Ovary (tissue), 3 donors: ENCODE results near the gene WDR59.

ENCODE experiments used
- CTCF ChIP-seq, 3 donors: fragments of 450-650 bp in 2 of 3; fragments of 200-600 bp in 1 of 3; IDR thresholded peaks; one replicate each; pipeline versions ENCODE4 v1.5.1 to v1.8.0; 2016 to 2022; ENCODE audit warnings: antibody characterized with exemption in 3 of 3, mild to moderate bottlenecking in 1 of 3
- EP300 ChIP-seq: sonication (generic); formaldehyde crosslinking; IDR thresholded peaks from one replicate; pipeline ENCODE4 v1.6.1; 2017; ENCODE audit warnings: antibody characterized with exemption
- donor health status: DM: no; HTN: no; CAD: no.

- TF ChIP-seq CTCF (IDR thresholded peaks at IDR 0.05) (no peak), EP300 (no peak)
These were observed 110.8 kb downstream of the WDR59 start for GRCh38 chr16:74874123-74874522.
